Suprapubic skin (tissue), 4 donors: ENCODE measurements around the gene MZF1. TPM values are rescaled to one million over a fixed set of nuclear protein-coding genes. Genes with fewer than 3 reads are reported as not detected.

Experiments used
- DNase-seq, 2 donors: peaks; one replicate each; pipeline ENCODE4 v3.0.0-alpha.2; 2019; ENCODE audit warnings: low spot score in 2 of 2
- H3K27ac ChIP-seq: fragments of 200-600 bp; sonication (generic); one replicate; pipeline ENCODE4 v1.5.1; 2019
- H3K27me3 ChIP-seq: fragments of 200-600 bp; sonication (generic); one replicate; pipeline ENCODE4 v1.5.1; 2019
- H3K36me3 ChIP-seq: fragments of 200-600 bp; sonication (generic); one replicate; pipeline ENCODE4 v1.5.1; 2019
- H3K4me1 ChIP-seq: fragments of 200-600 bp; sonication (generic); one replicate; pipeline ENCODE4 v1.5.1; 2019
- H3K4me3 ChIP-seq: fragments of 200-600 bp; sonication (generic); one replicate; pipeline ENCODE4 v1.5.1; 2019; ENCODE audit warnings: mild to moderate bottlenecking
- H3K9me3 ChIP-seq: fragments of 200-600 bp; sonication (generic); one replicate; pipeline ENCODE4 v1.5.1; 2019
- EP300 ChIP-seq: sonication (generic); formaldehyde crosslinking; IDR thresholded peaks from one replicate; pipeline ENCODE4 v1.6.1; 2017; ENCODE audit warnings: antibody characterized with exemption
- POLR2A ChIP-seq, 2 donors: fragments of 450-650 bp; IDR thresholded peaks; one replicate each; pipeline ENCODE4 v1.6.1; 2017; ENCODE audit warnings: antibody characterized with exemption in 2 of 2, mild to moderate bottlenecking in 2 of 2, moderate library complexity in 2 of 2
- POLR2AphosphoS5 ChIP-seq, 3 donors: sonication (generic); formaldehyde crosslinking; IDR thresholded peaks; one replicate each; pipeline ENCODE4 v1.6.1; 2017; ENCODE audit warnings: antibody characterized with exemption in 3 of 3
- WGBS: methylation state at CpG from one replicate; pipeline ENCODE4 v1.1.5; 2018; 5-methylcytosine and 5-hydroxymethylcytosine counted together
- total RNA-seq, 4 donors: library from RNA; depleted of rRNA; stranded (reverse); fragments of >200 nt; gene quantifications; one replicate each; pipeline ENCODE4 v1.1.0, GENCODE V29; 2016
- TF ChIP-seq, protein P1 (sequence below), 2 donors: fragments of 200-600 bp in 1 of 2; fragments of 450-650 bp in 1 of 2; sonication (generic) in 1 of 2; IDR thresholded peaks; one replicate each; pipeline ENCODE4 v1.5.1; 2016 to 2019; ENCODE audit warnings: antibody characterized with exemption in 2 of 2, mild to moderate bottlenecking in 1 of 2, moderate library complexity in 1 of 2

MZF1 gene
- total RNA-seq, 4 donors from 2014 or later, result 29.0 to 53.2 (median 37.5) TPM

DNA sequence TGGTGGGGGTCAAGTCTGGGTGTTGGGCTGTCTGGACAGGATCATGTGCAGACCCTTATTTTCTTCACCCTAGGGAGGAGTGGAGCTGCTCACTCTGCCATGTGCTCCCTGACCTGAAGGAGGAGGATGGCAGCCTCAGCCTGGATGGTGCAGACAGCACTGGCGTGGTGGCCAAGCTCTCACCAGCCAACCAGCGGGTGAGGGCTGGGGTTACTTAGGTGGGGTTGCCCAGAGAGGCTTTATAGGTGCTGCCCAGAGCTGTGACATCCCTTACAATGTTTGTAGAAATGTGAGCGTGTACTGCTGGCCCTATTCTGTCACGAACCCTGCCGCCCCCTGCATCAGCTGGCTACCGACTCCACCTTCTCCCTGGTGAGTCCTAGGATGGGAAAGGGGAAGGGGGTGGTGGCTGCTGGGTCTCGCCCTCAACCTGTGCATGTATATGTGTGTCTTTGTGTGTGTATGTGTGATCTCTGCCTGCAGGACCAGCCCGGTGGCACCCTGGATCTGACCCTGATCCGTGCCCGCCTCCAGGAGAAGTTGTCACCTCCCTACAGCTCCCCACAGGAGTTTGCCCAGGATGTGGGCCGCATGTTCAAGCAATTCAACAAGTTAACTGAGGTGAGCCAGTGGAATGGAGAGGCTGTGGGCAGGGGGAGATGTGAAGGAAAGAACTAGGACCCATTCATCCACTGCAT, 23.3 kb downstream of the MZF1 start:
- DNase-seq, result peak in 1 of 2 donors; percentile 49
- Histone ChIP-seq H3K27me3 (no peaks in the 10 kb centered on the region), H3K27ac (no peak overlapping the region), H3K4me1 (peaks cover 40% of the 10 kb centered on the region), H3K36me3 (peaks cover 59% of the 10 kb centered on the region), H3K9me3 (no peaks in the 10 kb centered on the region), H3K4me3 (no peak overlapping the region)
- WGBS, result 68% methylated on average over 8 of the region's 11 CpGs
- TF ChIP-seq EP300 (no peak), POLR2AphosphoS5 (IDR thresholded peaks at IDR 0.05) (no peak), POLR2A (IDR thresholded peaks at IDR 0.05) (no peak)
- TF ChIP-seq, protein P1, sequence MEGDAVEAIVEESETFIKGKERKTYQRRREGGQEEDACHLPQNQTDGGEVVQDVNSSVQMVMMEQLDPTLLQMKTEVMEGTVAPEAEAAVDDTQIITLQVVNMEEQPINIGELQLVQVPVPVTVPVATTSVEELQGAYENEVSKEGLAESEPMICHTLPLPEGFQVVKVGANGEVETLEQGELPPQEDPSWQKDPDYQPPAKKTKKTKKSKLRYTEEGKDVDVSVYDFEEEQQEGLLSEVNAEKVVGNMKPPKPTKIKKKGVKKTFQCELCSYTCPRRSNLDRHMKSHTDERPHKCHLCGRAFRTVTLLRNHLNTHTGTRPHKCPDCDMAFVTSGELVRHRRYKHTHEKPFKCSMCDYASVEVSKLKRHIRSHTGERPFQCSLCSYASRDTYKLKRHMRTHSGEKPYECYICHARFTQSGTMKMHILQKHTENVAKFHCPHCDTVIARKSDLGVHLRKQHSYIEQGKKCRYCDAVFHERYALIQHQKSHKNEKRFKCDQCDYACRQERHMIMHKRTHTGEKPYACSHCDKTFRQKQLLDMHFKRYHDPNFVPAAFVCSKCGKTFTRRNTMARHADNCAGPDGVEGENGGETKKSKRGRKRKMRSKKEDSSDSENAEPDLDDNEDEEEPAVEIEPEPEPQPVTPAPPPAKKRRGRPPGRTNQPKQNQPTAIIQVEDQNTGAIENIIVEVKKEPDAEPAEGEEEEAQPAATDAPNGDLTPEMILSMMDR (IDR thresholded peaks at IDR 0.05), result no peak

DNA sequence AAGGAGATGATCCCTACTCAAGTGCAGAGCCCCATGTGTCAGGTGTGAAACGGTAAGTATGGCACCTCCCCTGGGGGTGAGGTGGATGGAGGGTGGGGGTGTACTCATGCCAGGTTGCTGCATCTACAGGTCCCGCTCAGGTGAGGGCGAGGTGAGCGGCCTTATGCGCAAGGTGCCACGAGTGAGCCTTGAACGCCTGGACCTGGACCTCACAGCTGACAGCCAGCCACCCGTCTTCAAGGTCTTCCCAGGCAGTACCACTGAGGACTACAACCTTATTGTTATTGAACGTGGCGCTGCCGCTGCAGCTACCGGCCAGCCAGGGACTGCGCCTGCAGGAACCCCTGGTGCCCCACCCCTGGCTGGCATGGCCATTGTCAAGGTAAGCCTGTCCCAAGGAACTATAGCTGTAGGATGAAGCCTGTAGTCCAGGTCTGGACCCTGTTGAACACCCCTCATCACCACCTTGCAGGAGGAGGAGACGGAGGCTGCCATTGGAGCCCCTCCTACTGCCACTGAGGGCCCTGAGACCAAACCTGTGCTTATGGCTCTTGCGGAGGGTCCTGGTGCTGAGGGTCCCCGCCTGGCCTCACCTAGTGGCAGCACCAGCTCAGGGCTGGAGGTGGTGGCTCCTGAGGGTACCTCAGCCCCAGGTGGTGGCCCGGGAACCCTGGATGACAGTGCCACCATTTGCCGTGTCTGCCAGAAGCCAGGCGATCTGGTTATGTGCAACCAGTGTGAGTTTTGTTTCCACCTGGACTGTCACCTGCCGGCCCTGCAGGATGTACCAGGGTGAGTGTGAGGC, 24.1 kb downstream of the MZF1 start:
- Histone ChIP-seq H3K4me3 (no peak overlapping the region), H3K27me3 (no peaks in the 10 kb centered on the region), H3K27ac (no peak overlapping the region), H3K9me3 (no peaks in the 10 kb centered on the region), H3K36me3 (peaks cover 59% of the 10 kb centered on the region), H3K4me1 (peaks cover 35% of the 10 kb centered on the region)
- 86% methylated on average over 16 of the region's 20 CpGs for WGBS
- peak in 1 of 2 donors; percentile 59 for DNase-seq
- TF ChIP-seq EP300 (no peak), POLR2AphosphoS5 (IDR thresholded peaks at IDR 0.05) (no peak), POLR2A (IDR thresholded peaks at IDR 0.05) (no peak)
- TF ChIP-seq, protein P1 (IDR thresholded peaks at IDR 0.05), result no peak

DNA sequence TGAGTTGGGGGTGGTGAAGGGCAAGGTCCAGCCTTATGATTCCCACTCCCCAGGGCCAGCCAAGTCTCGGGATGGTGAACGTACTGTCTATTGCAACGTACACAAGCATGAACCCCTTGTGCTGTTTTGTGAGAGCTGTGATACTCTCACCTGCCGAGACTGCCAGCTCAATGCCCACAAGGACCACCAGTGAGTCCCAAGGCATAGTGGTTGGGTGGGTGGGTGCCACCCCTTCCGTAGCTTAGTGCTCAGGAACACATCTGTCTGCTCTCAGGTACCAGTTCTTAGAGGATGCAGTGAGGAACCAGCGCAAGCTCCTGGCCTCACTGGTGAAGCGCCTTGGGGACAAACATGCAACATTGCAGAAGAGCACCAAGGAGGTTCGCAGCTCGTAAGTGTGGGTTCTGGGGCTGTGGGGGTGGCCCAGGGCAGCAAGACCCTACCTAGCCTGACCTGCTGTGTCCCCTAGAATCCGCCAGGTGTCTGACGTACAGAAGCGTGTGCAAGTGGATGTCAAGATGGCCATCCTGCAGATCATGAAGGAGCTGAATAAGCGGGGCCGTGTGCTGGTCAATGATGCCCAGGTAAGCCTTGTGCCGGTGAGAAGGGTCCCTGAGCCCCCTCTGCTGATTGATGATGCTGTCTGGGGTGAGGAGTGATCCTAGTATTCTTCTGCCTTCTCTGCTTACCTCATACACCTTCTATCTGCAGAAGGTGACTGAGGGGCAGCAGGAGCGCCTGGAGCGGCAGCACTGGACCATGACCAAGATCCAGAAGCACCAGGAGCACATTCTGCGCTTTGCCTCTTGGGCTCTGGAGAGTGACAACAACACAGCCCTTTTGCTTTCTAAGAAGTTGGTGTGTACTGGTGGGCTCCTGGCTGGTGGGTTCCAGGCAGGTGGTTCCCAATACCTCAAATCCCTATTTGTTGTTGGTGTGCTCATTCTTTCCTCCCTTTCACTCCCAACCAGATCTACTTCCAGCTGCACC, 25.5 kb downstream of the MZF1 start:
- Histone ChIP-seq H3K27me3 (no peaks in the 10 kb centered on the region), H3K36me3 (peaks cover 57% of the 10 kb centered on the region), H3K4me1 (peaks cover 35% of the 10 kb centered on the region), H3K27ac (no peak overlapping the region), H3K9me3 (no peaks in the 10 kb centered on the region), H3K4me3 (no peak overlapping the region)
- DNase-seq, result peak in 1 of 2 donors; percentile 49
- TF ChIP-seq EP300 (no peak), POLR2AphosphoS5 (IDR thresholded peaks at IDR 0.05) (no peak)
- whole genome bisulfite sequencing, result 89% methylated on average over 9 of the region's 18 CpGs

DNA sequence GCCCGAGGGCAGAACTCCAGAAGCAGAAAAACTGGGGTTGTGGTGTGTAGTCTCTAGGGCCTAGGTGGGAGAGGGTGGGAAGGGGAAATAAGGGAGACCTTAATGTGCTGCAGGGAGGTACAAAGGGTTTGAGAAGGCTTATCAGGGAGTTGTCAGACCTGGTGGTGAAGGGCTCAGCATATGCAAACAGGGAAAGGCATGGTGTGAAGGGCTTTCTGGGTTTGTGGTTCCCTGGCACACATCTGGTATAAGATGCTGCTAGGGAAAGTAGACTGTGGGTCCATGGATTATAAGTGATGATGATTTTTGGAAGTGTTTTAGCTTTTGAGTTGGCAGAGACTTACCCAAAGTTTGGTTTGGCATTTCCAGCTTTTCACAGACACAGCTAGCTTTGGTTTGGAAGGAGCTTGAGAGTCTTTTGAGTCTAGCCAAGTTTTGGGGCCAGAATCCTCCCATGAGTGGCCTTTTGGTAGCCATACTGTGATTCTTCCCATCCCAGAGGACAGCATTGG, 27.1 kb downstream of the MZF1 start:
- TF ChIP-seq, protein P1 (IDR thresholded peaks at IDR 0.05), result no peak
- TF ChIP-seq POLR2A (IDR thresholded peaks at IDR 0.05) (no peak), EP300 (no peak), POLR2AphosphoS5 (IDR thresholded peaks at IDR 0.05) (no peak)
- 30% methylated on average over 1 of the region's 1 CpG for WGBS
- no peaks in the 10 kb centered on the region for H3K27me3 ChIP-seq
- peak overlapping the region; percentile 97 for H3K4me3 ChIP-seq
- no peak for DNase-seq
- no peaks in the 10 kb centered on the region for H3K9me3 ChIP-seq
- no peak overlapping the region for H3K27ac ChIP-seq
- H3K36me3 ChIP-seq, result peaks cover 41% of the 10 kb centered on the region
- H3K4me1 ChIP-seq, result peaks cover 35% of the 10 kb centered on the region

DNA sequence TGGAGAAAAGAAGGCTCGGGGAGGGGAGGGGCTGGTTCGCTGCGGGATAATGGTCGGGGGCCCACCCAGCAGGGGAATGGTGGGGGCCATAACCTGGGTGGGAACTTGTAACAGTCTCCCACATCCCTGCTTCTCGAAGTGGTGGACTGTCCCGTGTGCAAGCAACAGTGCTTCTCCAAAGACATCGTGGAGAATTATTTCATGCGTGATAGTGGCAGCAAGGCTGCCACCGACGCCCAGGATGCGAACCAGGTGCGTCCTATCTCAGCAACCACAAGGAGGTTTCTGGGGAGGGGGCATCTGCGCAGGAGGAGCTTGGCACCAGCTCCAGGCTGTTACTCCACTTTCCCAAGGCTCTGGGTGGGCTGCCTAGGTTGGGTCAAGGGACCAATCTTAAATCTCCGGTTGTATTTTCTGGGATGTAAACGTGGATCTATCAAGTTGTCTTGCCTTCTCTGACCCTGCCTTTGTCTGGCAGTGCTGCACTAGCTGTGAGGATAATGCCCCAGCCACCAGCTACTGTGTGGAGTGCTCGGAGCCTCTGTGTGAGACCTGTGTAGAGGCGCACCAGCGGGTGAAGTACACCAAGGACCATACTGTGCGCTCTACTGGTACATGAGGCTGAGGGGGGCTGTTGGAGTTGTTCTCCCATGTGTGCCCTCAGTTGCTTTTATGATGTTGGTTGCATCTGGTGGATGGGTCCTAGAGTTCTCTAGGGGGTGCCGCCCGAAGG, 27.7 kb downstream of the MZF1 start:
- Histone ChIP-seq H3K4me1 (peaks cover 35% of the 10 kb centered on the region), H3K4me3 (peak overlapping the region; percentile 97), H3K27ac (peak overlapping the region; percentile 93), H3K27me3 (no peaks in the 10 kb centered on the region), H3K36me3 (peaks cover 35% of the 10 kb centered on the region), H3K9me3 (no peaks in the 10 kb centered on the region)
- peak in 1 of 2 donors; percentile 62 for DNase-seq
- TF ChIP-seq POLR2AphosphoS5 (IDR thresholded peaks at IDR 0.05), result no peak
- no peak for TF ChIP-seq EP300
- TF ChIP-seq POLR2A (IDR thresholded peaks at IDR 0.05), result no peak
- TF ChIP-seq, protein P1 (IDR thresholded peaks at IDR 0.05), result no peak
- WGBS, result 7% methylated on average over 20 of the region's 21 CpGs
